Measurements from ENCODE around the gene SLC22A2.

GRCh38 chr6:160224639-160225237 lies 33.9 kb downstream of the SLC22A2 start:
- TF ChIP-seq POLR2A (IDR thresholded peaks at IDR 0.05; ENCODE audit: low read depth, low read length): no peak
- TF ChIP-seq POLR2AphosphoS5 (IDR thresholded peaks at IDR 0.05; ENCODE audit: low read depth, low read length): no peak

All from GM12892 (cell line).